ENCODE data around the gene PPP1R12B.
"Not testable (repeated sequence)": the region's sequence is repeated elsewhere in the genome, so short reads cannot be mapped to it uniquely, and the experiment has no call there.

Gene PPP1R12B

DNA sequence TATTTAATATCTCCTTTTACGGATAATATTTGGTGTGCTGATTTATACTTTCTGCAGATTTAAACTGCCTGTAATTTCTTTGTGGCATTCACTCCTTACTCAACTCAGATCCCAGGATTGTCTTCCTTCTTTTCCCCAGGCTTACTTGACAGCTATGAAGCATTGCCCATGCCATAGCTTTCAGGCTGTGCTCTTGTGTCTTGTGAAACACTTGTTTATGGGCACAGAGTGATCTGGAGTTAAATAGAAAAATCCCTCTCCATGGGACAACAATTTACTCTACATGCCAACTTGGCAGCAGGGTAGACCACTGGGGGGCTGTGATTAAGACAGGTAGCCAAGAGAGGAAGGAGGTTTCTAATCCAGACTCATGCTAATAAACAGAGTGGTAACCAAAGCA lies 57.4 kb downstream of the PPP1R12B start:
- DNase-seq = no peak

DNA sequence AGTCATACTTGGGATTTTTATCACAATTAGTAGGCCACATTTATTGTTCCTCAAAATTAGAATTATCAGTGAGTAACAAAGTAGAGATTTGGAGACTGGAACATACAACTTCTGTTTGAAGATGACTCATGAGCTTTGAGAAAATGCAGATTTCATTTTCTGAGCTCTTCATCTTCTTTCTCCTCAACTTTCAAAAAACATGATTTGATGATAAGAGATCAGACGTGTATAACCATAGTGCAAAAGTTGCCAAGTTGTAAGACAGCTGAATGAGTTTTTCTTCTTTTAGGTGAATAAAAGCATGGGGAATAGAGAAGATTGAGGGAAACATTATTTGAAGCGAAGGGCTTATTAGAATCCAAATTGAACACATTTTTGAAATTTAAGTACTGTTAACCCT lies 58.4 kb downstream of the PPP1R12B start:
- not testable (repeated sequence) for DNase-seq

DNA sequence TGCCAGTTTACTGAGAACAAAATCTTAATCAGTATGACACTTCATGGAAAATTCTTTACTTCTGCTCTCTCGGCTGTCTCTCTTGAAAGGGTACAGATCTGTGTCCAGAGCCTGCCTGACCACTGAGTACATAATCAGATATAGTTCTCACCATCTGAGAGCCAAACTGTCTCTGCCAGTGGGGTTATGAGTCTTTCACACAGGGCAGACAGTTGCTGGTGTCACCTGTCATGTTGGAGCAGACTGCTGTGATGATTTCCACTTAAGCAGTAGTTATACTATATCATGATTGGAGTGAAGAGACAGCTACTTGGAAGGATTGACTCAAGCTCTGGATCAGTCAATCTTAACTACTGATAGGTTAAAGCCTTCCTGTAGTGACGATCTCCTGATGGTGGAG lies 58.9 kb downstream of the PPP1R12B start:
- DNase-seq = not testable (repeated sequence)

DNA sequence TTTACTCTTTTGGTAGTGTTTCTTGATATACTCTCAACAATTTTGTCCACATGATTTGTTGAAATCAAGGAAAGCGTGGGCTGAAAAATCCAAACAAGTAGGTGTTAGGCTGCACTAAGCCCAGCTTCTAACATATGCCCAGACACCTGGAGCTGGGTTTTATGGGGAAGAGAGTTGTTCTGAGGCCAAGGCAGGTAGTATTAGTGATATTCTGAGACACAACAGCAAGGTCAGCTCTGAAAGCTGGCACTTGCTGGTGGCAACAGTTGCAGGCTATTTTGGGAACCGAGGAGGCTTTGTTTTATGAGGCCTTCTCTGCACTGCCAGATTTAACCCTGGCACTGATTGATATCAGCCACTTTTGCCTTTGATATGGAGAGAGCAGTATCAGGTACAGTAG lies 61.8 kb downstream of the PPP1R12B start:
- DNase-seq = not testable (repeated sequence)

DNA sequence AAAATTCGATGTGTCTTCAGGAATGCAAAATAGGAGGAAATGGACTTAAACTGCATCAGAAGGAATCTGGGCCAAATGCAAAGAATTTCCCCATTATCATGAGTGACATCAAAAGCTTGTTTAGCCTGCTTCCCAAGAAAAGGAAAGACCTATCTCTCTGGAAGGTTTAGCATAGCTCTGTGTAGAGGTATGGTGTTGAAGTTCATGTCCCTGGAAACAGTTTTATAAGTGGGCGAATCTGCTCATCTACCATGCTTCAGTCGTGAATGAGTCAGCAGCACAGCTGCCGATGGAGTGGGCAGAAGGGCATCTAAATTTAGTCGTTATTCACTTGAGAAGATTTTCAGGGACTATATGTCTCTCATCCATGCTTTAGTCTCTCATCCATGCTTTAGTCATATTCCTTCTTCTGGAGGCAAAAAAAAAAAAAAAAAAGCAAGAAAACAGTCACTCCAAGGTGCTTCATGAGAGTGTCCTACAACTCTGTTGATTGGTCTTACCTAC lies 62.4 kb downstream of the PPP1R12B start:
- not testable (repeated sequence) for DNase-seq

DNA sequence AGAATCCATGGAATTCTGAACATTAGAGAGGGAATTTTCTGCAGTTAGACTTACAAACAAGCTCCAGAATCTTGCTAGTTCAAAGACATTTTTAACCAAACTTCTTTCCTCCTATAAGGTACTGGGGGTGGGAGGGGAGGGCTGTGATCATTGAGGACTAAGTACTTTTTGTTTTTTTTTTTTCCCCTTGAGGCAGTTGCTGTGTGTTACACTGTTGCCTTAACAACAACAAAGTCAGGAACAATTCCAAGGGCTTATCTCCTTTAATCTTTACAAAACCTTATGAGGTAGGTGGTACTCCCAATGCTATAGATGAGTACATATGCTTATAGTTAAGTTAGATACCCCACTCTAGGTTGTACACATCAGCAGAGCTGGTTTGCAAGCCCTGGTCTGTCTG lies 62.9 kb downstream of the PPP1R12B start:
- DNase-seq = no peak

DNA sequence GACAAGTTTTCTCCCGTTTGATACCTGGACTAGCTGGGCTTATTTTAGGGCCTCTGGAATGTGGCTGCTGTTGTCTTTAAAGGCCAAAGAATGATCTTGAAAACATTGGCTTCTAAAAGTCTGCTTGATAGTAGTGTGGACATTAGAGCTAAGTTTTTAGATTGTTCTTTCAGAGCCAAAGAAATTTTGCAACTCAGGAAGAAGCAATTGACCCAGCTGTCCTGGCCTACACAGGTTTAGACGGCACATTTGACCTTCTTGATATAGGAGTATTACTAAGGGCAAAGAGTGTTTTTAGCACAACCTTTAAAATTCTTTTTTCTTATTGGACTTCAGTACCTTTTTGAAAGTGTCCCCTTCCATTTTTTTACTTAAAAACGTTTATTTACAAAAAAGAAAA lies 63.9 kb downstream of the PPP1R12B start:
- not testable (repeated sequence) for DNase-seq

DNA sequence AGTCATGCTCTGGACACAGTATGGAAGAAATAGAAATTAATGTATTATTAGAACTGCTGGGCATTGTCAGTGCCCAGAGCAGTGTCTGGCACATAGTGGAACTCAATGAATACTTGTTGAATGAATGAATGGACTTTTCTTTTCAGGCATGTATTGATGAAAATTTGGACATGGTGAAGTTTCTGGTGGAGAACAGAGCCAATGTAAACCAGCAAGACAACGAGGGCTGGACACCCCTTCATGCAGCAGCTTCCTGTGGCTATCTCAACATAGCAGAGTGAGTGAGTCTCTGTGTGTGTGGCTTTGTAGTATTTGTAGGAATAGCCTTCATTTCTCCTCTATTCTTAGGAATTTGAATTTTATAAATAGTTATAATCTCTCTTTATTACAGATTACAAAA lies 68.1 kb downstream of the PPP1R12B start:
- DNase-seq = no peak

DNA sequence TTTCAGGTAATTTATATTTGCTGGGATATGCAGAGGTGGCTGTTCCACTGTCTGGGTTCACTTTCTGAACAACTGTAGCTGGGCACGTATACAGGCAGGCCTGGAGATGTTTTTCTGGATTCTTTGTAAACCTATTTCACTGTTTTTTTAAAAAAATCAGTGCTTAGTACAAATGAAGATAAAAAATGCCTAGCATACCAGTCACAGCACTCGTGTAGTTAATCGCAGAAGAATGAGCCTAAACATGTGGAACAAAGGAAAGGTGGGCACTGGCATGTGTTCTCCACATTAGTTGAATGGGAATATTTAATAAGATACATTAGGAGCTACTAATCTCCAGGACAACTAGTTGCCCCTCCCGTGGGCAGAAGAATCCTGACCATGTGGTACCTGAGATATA lies 68.6 kb downstream of the PPP1R12B start:
- DNase-seq = not testable (repeated sequence)

DNA sequence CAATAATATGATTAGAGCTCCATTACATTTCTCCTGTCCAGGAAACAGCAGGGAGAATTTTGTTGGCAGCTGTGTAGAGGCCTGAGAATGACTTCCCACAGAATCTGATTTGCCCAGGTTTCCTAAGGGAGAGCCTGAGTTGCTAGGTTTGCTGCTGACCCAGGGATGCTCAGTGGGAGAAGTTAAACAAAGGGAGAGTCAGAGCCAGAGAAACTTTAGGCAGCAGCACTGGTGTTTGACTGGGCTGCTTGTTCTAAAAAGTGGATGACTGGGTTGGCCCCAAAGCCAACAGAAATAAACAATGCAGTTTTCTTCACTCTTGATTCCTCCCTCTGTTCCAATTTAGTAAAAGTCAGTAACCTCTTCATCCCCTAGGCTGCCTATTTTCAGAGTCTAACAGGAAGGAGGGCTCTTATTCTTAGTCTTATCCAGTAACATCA lies 69.3 kb downstream of the PPP1R12B start:
- DNase-seq = not testable (repeated sequence)

DNA sequence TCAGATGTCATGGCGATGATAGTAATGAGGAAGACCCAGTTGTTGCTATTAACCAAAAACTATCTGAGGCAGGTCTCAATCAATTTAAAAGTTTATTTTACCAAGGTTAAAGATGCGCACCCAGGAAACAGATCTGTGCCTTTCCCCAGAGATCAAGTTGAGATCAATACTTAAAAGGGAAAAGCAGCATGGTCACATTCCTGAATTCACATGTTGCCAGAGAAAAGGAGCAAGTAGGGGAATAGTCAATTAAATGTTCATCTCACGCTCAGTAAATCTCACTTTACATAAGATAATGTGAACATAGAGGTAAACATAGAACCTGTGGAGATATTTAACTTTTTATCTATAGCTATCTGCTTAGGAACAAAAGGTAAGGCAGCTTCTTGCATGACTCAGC lies 71.2 kb downstream of the PPP1R12B start:
- DNase-seq = not testable (repeated sequence)

DNA sequence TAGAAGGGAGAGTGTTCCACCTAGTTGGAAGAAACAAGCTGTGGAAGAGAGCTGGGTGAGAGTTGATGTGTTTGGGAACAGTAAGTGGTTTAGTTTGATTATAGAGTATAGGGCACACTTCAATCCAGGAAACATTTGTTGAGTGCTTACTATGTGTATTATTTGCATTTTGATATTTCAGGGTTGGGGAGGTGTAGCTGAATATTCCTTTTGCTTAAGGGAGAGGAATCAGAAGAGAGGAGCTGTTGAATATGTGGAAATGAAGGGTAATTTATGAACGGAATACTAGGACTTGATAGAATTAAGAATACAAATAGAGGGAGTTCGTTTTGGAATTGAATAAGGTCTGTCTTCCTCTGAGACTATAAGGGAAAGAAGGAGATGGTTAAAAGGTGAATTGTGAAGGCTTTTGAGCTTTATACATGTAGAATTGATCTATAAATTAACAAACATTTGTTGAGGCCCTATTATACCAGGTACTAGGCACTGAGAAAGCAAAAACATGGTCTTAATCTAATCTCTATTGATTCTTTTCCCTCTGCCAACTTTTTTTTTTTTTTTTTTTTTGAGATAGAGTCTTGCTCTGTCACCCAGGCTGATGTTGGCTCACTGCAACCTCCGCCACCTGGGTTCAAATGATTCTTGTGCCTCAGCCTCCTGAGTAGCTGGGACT lies 72.1 kb downstream of the PPP1R12B start:
- DNase-seq = not testable (repeated sequence)

DNA sequence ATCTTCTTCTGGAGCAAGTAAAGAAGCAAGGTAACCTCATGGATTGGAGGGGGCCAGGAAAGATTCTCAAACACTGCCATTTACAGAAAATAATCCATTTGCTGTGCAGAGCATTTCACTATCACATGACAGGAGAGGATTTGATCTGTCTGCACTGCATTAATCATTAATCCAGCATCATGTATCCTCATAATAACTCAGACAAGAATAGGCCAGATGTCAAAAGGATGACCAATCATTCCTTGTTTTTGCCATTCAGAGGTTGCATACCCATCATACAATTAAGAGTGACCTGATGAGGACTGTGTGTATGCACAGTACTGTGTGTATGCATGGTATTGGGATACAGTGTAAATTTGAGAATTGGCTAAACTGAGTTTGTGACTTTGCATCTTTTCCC lies 74.2 kb downstream of the PPP1R12B start:
- not testable (repeated sequence) for DNase-seq

DNA sequence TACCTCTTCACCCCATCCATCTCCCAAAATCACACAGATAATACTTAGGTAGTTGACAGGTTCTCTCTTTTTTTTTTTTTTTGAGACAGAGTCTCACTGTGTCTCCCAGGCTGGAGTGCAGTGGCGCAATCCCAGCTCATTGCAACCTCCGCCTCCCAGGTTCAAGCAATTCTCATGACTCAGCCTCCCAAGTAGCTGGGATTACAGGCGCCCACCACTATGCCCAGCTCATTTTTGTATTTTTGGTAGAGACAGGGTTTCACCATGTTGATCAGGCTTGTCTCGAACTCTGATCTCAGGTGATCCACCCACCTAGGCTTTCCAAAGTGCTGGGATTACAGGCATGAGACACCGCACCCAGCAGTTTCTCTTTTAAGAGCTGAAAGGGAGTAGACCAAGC lies 75.8 kb downstream of the PPP1R12B start:
- not testable (repeated sequence) for DNase-seq

DNA sequence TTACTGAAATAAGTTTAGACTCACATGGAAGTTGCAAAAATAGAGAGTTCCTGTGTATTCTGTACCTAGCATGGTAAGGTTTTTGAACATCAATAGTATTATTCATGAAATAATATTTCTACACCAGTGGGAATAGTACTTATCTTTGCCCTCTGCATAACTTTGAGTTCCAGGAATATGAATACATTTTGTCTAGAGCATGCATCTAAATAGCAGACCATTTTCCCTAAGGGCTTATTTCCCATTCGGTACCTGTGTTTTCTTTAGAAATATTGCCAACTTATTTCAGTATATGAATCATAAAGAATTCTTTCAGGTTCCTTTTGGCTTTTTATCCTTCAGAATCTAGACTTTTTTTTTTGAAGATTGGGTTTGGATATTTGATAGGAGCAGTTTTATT lies 81.6 kb downstream of the PPP1R12B start:
- not testable (repeated sequence) for DNase-seq

DNA sequence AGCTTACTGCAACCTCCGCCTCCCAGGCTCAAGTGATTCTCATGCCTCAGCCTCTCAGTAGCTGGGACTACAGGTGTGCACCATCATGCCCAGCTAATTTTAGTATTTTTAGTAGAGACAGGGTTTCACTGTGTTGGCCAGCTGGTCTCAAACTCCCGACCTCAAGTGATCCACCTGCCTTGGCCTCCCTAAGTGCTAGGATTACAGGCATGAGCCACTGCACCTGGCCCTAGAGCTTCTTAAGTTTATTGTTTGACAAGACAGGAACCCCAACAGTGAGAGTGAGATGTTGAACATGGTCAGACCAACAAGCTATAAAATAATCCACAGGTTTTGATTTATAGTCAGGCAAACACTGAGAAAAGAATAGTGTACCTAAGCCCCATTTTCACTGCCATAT lies 83.8 kb downstream of the PPP1R12B start:
- DNase-seq = not testable (repeated sequence)

DNA sequence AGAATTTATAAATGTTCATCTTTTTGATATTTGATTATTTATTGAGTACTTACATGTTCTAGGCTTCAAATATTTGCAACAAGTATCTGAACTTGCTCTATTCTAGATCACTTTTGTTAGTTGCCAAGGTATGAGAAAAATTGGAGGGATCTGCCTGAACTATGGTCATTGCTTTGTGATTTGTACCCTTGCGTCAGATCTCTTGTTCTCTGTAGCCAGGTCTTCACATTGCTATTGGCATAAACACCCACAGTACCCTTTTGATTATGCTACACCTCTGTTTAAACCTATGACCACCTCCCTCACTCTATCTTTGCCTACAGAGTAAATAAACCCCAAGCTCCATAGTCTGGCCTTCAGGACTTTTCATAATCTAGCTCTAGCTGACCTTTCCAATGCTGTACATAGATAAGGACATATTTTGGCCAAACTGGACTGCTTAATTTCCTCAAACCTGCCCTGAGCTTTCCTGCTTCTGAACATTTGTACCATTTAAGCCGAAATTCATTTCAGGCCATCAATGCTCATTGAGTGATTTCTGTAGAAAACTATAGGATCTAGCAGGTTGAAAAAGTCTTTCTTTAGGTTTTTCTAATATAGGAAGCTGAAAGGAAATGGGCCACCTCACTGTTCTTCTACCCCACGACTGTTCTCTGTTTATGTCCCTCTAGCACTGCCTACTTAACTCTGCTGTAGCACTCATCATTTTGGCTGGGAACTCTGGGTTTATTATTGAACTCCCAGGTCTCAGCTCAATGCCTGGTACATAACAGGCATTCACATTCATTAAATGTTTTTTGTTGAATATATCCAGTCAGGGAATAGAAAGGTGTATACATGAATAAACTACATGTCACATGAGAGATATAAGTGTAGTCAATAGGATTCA lies 84.9 kb downstream of the PPP1R12B start:
- DNase-seq = no peak

DNA sequence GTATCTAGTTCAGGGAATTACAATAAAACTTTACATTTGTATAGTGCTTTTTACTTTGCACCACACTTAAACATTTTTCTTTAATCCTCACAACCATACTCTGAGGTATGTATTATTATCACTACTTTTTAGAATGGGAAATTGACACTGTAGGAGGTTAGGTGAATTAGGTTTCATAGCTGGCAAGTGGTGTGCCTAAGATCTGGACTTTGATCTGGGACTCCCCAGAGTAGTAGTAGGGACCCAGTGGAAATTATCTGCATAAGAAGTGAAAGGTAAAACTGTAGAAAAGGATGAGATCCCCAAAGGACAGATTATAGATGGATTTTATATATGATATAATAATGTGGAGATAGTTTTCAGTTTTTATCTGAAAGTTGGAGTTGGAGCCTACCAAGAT lies 85.6 kb downstream of the PPP1R12B start:
- DNase-seq = no peak

DNA sequence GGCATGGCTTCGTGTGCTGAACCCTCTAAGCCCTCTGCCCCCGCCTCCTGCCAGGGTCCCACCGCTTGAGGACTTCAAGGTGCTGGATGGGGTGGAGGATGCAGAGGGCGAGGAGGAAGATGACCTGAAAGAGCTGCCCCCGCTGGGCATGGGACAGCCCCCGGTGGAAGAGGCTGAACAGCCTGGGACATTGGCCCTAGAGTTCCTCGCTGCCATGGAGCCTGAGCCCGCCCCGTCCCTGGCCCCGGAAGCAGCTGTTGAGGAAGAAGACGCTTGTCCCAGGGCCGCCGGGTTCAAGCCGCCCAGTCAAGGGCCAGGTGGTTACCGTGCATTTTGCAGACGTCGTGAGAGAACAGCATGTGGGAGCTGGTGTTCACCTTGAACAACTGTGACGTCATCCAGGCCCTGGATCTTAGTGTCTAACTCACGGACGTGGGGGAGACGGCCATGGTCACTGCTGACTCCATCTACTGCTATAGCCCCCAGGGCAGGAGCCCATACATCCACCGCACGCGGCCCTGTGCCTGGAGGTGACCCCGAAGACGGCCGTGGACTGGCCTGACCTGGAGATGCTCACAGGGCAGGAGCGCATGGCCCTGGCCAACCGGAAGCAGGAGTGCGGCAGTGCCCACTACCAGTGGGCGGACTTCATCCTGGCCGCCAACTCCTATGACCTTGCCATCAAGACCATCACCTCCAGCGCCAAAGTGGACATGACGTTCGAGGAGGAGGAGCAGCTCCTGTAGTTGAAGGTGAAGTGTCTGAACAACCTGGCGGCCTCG lies 90.1 kb downstream of the PPP1R12B start:
- no peak for DNase-seq

DNA sequence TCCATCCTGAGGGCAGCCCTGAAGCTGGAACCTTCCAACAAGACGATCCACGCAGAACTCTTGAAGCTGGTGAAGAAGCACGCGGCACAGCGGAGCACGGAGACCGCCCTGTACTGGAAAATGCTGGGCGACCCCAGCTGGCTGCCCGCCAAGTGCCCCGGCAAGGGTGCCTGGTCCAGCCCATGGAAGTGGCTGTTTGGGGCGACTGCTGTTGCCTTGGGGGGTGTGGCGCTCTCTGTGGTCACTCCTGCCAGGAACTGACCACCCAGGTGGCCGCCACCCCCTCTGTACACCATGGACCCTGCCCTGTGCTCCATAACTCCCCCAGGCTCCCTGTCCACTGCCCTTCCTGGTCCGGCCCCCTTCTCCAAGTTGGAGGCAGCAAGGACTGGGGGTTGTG lies 90.8 kb downstream of the PPP1R12B start:
- no peak for DNase-seq

DNA sequence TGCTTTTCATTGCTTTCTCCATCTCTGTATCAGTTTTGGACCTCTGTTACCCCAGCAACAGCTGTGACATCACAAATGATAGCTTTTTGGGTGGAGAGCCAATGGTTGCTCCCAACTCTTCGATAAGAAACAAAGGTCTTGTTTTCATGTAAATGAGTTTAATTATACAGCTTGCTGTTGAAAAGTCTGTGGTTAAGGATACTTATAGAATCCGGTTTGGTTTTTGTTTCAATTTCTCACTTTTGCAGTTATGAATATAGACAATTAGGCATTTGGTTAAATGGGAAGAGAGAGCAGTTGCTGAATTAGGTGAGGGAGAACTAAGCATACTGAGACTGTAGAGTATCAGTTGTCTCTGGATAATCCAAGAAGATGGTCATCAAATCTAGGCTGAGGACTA lies 99.6 kb downstream of the PPP1R12B start:
- DNase-seq = not testable (repeated sequence)

DNA sequence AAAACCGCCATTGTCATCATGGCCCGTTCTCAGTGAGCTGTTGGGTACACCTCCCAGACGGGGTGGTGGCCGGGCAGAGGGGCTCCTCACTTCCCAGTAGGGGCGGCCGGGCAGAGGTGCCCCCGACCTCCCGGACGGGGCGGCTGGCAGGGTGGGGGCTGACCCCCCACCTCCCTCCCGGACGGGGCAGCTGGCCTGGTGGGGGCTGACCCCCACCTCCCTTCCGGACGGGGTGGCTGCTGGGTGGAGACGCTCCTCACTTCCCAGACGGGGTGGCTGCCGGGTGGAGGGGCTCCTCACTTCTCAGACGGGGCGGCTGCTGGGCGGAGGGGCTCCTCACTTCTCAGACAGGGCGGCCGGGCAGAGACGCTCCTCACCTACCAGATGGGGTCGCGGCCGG lies 103.1 kb downstream of the PPP1R12B start:
- not testable (repeated sequence) for DNase-seq

DNA sequence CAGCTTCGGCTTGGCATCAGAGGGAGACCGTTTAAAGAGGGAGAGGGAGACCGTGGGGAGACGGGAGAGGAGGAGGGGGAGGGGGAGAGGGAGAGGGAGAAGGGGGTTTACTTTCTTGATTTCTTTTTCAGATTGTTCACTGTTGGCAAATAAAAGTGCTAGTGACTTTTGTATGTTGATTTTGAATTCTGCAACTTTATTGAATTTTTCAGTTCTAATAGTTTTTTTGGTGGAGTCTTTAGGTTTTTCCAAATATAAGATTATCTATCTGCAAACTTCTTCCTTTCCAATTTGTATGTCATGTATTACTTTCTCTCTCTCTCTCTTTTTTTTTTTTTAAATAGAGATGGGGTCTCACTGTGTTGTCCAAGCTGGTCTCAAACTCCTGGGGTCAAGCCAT lies 104.0 kb downstream of the PPP1R12B start:
- DNase-seq = no peak

All from stimulated activated naive CD4-positive, alpha-beta T cell (primary cell).